ENCODE results near the gene GRAMD1B. TPM values are rescaled to one million over a fixed set of nuclear protein-coding genes. Genes with fewer than 3 reads are reported as not detected.
A peak's percentile ranks its signal among the peaks of the same experiment; 100 is the strongest.

The GRAMD1B gene
- total RNA-seq, 1 experiment from 2014 or later, result 1.2 TPM

- no TSS peak for BruUV-seq (replicated peaks)
- TF ChIP-seq CTCF (IDR thresholded peaks at IDR 0.05; ENCODE audit: insufficient read depth in 1 of 2, low read depth in 1 of 2, low read length in 1 of 2, severe bottlenecking in 1 of 2, unreplicated experiment in 1 of 2), result no peak
- POLR2A ChIA-PET, result no interaction called here
- H3K9me3 Mint-ChIP-seq (ENCODE audit: unreplicated experiment), result no peaks in the 10 kb centered on the region
- CTCF ChIA-PET, result interaction anchor here (1.3 kb wide), 1 partner anchor 45 kb away, joined by 6 read pairs; no protein-coding TSS in a partner anchor
- H3K9me3 ChIP-seq, result no peaks in the 10 kb centered on the region
- no peaks in the 10 kb centered on the region for H3K4me1 ChIP-seq
- no peak overlapping the region for H3K27ac Mint-ChIP-seq (ENCODE audit: unreplicated experiment)
- peaks cover 8% of the 10 kb centered on the region for H3K27me3 ChIP-seq (replicated peaks; ENCODE audit: control insufficient read depth, insufficient read depth, low read length)
- H3K4me3 ChIP-seq (ENCODE audit: low read depth, low read length), result no peak overlapping the region
- no peak overlapping the region for H3K4me3 Mint-ChIP-seq (ENCODE audit: unreplicated experiment)
- H3K27me3 Mint-ChIP-seq (ENCODE audit: insufficient read depth, unreplicated experiment), result peaks cover 34% of the 10 kb centered on the region
- intact Hi-C loops (cut with micrococcal nuclease; ENCODE audit: unreplicated experiment), result no loop called here
- no peaks in the 10 kb centered on the region for H3K4me1 Mint-ChIP-seq (ENCODE audit: low read depth, unreplicated experiment)
- H3K36me3 Mint-ChIP-seq (ENCODE audit: insufficient read depth, unreplicated experiment), result peaks cover under 1% of the 10 kb centered on the region
- H3K36me3 ChIP-seq (ENCODE audit: control insufficient read depth, insufficient read depth, low read length), result no peaks in the 10 kb centered on the region
- DNase-seq, result no peak
These were observed 86.2 kb downstream of the GRAMD1B start for GRCh38 chr11:123516238-123516637.

GRCh38 chr11:123517559-123518364 lies 87.7 kb downstream of the GRAMD1B start:
- Histone ChIP-seq H3K9me3 (no peaks in the 10 kb centered on the region), H3K4me1 (no peaks in the 10 kb centered on the region), H3K36me3 (ENCODE audit: control insufficient read depth, insufficient read depth, low read length) (no peaks in the 10 kb centered on the region), H3K27me3 (replicated peaks; ENCODE audit: control insufficient read depth, insufficient read depth, low read length) (peaks cover 8% of the 10 kb centered on the region), H3K4me3 (ENCODE audit: low read depth, low read length) (no peak overlapping the region)
- Mint-ChIP-seq H3K27ac (ENCODE audit: unreplicated experiment) (no peak overlapping the region), H3K27me3 (ENCODE audit: insufficient read depth, unreplicated experiment) (peaks cover 36% of the 10 kb centered on the region), H3K36me3 (ENCODE audit: insufficient read depth, unreplicated experiment) (no peaks in the 10 kb centered on the region), H3K9me3 (ENCODE audit: unreplicated experiment) (no peaks in the 10 kb centered on the region), H3K4me3 (ENCODE audit: unreplicated experiment) (no peak overlapping the region), H3K4me1 (ENCODE audit: low read depth, unreplicated experiment) (no peaks in the 10 kb centered on the region)
- ChIA-PET CTCF (no interaction called here), POLR2A (no interaction called here)
- DNase-seq, result peak in 1 of 2 experiments; percentile 11
- BruUV-seq (replicated peaks), result no TSS peak
- TF ChIP-seq CTCF (IDR thresholded peaks at IDR 0.05; ENCODE audit: insufficient read depth in 1 of 2, low read depth in 1 of 2, low read length in 1 of 2, severe bottlenecking in 1 of 2, unreplicated experiment in 1 of 2), result no peak
- intact Hi-C loops (cut with micrococcal nuclease; ENCODE audit: unreplicated experiment), result no loop called here

GRCh38 chr11:123518496-123519054 lies 88.5 kb downstream of the GRAMD1B start:
- Histone ChIP-seq H3K4me3 (ENCODE audit: low read depth, low read length) (no peak overlapping the region), H3K4me1 (no peaks in the 10 kb centered on the region), H3K9me3 (no peaks in the 10 kb centered on the region), H3K36me3 (ENCODE audit: control insufficient read depth, insufficient read depth, low read length) (no peaks in the 10 kb centered on the region), H3K27me3 (replicated peaks; ENCODE audit: control insufficient read depth, insufficient read depth, low read length) (peaks cover 8% of the 10 kb centered on the region)
- H3K9me3 Mint-ChIP-seq (ENCODE audit: unreplicated experiment), result no peaks in the 10 kb centered on the region
- CTCF ChIA-PET, result no interaction called here
- DNase-seq, result peak in 1 of 2 experiments; percentile 27
- H3K27ac Mint-ChIP-seq (ENCODE audit: unreplicated experiment), result no peak overlapping the region
- peaks cover 34% of the 10 kb centered on the region for H3K27me3 Mint-ChIP-seq (ENCODE audit: insufficient read depth, unreplicated experiment)
- H3K36me3 Mint-ChIP-seq (ENCODE audit: insufficient read depth, unreplicated experiment), result no peaks in the 10 kb centered on the region
- no TSS peak for BruUV-seq (replicated peaks)
- no peak for TF ChIP-seq CTCF (IDR thresholded peaks at IDR 0.05; ENCODE audit: insufficient read depth in 1 of 2, low read depth in 1 of 2, low read length in 1 of 2, severe bottlenecking in 1 of 2, unreplicated experiment in 1 of 2)
- POLR2A ChIA-PET, result no interaction called here
- no peak overlapping the region for H3K4me3 Mint-ChIP-seq (ENCODE audit: unreplicated experiment)
- no peaks in the 10 kb centered on the region for H3K4me1 Mint-ChIP-seq (ENCODE audit: low read depth, unreplicated experiment)
- intact Hi-C loops (cut with micrococcal nuclease; ENCODE audit: unreplicated experiment), result no loop called here

All from Caco-2 (cell line).